Activated T-helper 1 cell treated with Interleukin-2 at 50 U/mL for 16 hours (primary cell): Measurements from ENCODE around the gene NPFFR1.

Source experiments
- DNase-seq: peaks from one replicate; pipeline ENCODE4 v3.0.0-alpha.2; 2020; ENCODE audit warnings: low read depth

NPFFR1 gene

DNA sequence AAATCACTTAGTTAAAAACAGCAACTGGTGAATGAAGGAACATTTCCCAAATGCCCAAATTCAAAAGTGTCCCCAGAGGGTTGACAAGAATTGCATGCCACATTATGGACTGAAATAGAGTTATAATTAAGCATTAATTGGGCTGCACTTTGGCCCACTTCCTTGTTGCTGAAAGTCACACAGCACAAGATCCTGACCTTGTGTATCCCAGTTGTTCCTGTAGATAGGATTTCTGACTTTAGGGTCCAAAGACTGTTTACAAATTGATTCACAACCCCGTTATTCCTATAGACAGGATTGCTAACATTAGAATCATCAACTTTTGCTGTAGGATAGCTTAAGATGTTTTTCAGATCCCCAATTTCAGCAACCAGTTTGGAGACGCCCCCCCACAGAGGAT, 31.5 kb upstream of the NPFFR1 start:
- no peak for DNase-seq

GRCh38 chr10:70312972-70313371, 29.2 kb upstream of the NPFFR1 start:
- DNase-seq, result no peak

- no peak for DNase-seq
Observed at GRCh38 chr10:70312249-70312648, 28.4 kb upstream of the NPFFR1 start.

DNA sequence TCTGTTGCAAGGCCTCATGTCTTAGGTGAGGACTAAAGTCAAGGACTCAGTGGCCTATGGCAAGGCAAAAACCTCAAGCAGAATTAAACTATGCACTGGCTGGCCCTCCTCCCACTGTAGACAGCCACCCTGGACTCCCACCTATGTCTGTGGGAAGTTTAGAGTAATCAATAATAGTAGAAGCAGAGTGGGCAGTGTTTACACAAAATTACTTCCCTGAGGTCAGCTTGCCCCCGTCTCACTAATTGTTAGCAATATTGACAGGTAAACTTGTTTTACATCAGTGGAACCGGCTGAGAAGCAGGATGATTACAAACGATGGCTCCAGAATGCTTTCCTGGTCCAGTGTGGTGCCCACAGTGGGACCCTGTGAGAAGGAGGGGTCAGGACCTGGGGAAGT, 27.9 kb upstream of the NPFFR1 start:
- no peak for DNase-seq

- DNase-seq, result no peak
Observed at GRCh38 chr10:70309661-70310060, 25.9 kb upstream of the NPFFR1 start.

DNA sequence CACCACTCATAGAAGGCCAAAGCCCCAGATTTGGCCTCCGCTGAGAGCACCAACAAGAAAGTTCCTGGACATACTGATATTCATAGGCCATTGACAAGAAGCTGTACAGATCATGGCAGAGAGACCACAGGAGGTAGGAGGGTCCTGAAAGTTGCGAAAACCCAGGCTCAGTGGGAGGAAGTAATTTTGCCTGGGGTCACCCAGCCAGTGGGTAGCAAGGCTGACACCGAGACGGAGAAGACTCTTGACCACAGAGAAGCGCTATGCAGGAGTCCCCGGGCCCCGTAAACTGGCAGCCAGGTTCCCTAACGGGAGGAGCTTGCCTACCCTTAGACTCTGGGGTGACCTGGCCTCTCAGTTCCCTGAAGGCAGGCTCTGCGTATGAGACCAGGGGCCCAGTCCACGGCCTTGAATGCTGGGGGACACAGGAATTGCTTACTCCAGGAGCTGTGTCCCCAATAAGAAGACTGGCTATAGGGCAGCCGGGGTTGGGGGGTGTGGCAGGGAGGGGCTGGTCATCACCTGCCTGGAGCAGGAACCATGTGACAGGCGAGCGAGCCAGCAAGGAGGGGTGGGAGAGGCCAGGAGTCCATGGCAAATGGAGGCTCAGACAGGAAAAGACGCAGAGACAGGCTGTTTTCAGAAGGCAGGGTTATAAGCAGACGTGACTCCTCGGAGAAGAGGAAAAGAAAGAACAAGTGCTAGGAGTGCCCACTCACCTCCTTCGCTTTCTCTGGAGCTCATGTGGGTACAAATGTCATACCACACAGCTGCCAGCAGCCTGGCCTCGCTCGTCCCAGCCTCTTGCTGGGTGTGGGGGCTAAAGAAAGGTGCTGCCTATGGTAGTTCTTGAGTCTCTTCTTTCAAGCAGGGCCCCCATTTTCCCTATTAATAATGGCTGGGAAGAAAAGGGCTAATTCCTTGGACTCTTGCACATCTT, 24.6 kb upstream of the NPFFR1 start:
- DNase-seq, result no peak

DNA sequence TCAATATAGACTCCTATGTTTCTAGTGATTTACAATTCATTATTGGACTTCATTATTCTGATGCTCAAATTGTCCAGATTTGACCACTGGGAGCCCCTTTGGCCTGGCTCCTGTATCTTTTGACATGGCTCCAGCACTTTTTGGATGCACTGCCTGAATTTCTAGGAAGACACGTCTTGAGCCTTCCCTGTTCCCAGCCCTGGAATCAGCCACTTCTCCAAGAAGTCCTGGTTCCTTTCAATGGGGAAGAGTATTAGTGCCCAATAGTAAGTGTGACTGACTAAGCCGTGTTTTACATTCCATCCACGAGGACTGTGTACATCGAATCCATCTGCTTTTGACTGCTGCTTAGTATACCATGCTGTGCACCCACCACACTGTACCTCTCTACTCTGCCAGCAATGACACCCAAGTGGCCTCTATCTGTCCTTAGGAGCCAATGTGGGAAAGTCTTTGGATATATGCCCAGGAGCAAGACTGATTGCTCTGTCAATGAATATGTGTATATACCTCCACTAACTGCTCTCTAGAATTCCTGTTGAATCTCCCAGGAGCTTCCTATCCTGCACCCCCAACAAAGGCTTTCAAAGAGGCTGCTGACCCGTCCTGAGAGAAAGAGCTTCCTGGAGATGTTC, 23.2 kb upstream of the NPFFR1 start:
- DNase-seq, result no peak

DNA sequence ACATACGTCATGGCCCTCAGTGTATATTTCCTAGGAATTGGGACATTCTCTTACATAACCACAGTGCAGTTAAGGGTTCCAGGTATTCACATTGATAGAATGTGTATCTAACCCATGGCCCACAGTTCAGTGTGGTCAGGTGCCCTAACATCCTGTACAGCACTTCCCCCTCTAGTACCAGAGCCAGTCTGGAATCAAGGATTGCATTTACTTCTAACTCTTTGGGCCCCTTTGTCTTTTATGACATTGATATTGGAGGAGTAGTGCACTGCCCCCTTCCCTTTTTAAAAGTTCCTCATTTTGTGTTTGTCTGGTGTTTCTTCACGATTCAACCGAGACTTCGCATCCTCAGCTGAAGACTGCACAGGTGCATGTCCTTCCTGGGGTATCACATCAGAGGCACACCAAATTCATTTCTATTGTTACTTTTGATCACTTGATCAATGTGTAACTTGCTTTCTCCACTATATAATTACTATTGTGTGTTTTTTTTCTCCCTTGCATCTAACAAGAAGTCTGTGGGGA, 22.4 kb upstream of the NPFFR1 start:
- no peak for DNase-seq

GRCh38 chr10:70303730-70304129, 19.9 kb upstream of the NPFFR1 start:
- no peak for DNase-seq

GRCh38 chr10:70302292-70302691, 18.5 kb upstream of the NPFFR1 start:
- DNase-seq, result no peak

GRCh38 chr10:70300908-70301597, 17.2 kb upstream of the NPFFR1 start:
- no peak for DNase-seq

GRCh38 chr10:70300461-70300860, 16.7 kb upstream of the NPFFR1 start:
- no peak for DNase-seq

GRCh38 chr10:70299876-70300275, 16.1 kb upstream of the NPFFR1 start:
- no peak for DNase-seq

DNA sequence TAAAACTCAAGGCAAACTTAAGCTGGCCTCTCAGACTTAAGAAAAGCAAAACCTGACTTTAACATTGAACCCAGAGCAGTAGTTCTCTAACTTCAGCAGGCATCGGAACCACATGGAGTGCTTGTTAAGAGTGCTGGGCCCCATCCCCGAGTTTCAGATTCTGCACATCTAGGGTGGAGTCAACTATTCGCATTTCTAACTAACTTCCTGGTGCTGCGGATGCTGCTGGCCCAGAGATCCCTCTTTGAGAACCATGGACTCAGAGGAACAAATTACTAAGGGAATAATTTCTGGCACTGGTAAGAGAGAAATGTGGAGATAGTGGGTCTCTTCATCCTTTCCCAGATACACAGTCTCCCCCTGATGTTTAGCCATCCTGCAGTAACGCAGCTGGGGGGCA, 14.6 kb upstream of the NPFFR1 start:
- no peak for DNase-seq

DNA sequence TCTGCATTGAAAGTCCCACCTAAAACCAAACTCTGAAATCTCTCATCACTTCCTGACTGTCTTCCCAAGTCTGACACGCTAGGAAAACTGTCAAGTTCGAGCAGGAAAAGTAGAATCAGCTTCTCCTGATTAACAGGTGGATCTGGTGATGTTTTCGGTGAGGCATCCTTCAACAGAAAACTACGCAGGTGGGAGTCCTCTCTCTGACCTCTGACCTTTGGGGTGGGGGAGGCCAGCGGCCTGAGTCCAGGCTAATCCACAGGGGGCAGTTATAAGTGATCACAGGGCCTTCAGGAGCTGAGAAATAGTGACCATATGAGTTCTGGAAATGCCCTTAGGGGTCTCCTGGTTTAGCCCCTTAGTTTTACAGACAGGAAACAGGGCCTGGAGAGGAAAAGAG, 13.4 kb upstream of the NPFFR1 start:
- no peak for DNase-seq

GRCh38 chr10:70296406-70296899, 12.6 kb upstream of the NPFFR1 start:
- no peak for DNase-seq

DNA sequence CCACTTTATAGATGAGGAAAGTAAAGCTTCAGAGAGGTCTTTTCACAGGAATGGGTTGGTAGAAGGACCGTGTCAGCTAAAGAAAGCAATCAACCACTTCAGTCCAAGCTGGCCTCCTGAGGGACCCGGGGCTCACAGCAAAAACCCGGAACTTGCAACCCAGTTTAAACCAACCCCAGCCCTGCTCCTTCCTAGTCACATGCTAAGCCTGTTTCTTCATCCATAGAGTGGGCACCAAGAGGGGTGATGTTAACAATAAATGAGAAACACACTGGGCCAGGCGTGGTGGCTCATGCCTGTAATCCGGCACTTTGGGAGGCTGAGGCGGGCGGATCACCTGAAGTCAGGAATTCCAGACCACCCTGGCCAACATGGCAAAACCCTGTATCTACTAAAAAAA, 12.1 kb upstream of the NPFFR1 start:
- DNase-seq, result no peak

DNA sequence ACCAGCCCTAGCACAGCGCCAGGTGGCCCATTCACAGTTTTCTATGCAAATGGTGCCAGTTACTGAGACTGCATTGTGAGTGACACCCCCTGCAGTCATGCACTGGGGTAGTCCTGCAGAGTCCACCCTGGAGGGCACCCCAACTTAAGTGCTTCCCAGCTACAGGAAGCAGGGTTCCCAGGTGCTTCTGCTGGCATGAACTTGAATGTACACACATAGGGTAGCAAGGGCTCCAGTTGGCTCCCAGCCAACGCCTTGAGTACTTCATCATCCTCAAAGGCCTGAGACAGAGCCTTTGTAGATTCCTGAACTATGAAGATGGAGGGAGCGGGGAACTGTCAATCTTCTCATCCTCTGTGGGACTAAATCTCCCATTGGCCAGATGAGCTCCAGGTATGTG, 11.5 kb upstream of the NPFFR1 start:
- no peak for DNase-seq

GRCh38 chr10:70293169-70293843, 9.5 kb upstream of the NPFFR1 start:
- no peak for DNase-seq

DNA sequence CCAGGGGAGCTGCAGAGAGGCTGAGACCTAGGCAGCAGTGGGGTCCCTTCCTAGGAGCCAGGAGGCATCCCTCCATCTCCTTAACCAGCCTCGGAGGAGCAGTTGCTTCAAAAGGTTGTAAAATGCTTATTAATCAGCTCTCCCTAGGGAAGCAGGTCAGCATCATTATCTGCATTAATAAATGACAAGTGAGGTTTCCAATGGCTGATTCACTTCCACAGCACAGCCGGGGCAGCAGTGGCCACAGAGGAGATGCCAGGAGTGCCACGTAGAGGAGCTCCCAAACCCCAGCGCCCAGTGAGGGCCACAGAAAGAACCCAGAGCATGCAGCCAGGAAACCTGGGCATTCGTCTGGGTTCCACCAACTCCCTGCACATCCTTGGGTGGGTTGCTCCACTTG, 8.2 kb upstream of the NPFFR1 start:
- DNase-seq, result no peak

GRCh38 chr10:70289739-70290138, 5.9 kb upstream of the NPFFR1 start:
- no peak for DNase-seq

DNA sequence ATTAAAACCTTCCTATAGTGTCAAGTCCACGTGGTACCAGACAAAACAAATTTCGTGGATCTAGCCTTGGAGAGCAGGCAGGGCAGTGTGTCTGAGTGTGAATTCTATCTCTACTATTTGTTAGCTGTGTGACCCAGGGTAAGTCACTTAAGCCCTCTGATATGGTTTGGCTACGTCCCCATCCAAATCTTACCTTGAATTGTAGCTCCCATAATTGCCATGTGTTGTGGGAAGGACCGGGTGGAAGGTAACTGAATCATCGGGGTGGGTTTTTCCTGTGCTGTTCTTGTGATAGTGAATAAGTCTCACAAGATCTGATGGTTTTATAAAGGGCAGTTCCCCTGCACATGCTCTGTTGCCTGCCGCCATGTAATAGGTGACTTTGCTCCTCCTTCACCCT, 2.8 kb upstream of the NPFFR1 start:
- DNase-seq, result no peak
